ENCODE measurements around the gene AUTS2.

Gene AUTS2

DNA sequence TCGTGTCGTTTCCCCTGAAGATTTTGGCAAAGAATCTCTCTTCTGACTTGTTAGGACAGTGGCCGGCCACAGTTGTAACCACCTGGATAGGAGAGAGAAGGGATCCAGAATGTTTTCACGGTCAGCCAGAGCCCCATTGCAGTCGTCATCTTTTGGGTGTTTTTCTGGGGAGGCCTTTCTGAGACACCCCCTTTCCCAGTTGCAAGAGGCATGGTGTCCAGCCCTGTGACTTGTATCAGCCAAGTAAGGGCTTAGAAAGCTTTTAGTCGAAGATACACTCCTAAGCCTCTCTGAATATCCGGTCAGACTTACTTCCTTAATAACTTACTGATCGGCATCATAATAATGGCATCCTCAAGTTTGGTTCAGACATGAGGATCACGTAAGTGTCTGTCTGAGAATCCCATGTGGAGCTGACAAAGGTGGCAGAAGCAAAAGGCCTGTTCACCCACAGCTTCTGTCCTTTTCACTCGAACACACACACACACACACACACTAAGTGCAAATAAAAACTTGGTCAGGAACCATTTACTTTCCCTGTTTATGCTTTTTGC lies 1098.0 kb downstream of the AUTS2 start:
- no peak for DNase-seq

GRCh38 chr7:70698219-70698832 lies 1100.1 kb downstream of the AUTS2 start:
- no peak for DNase-seq

GRCh38 chr7:70699271-70699670 lies 1101.0 kb downstream of the AUTS2 start:
- no peak for DNase-seq

- no peak for DNase-seq
These were observed 1102.0 kb downstream of the AUTS2 start for GRCh38 chr7:70700055-70700940.

- no peak for DNase-seq
These were observed 1102.7 kb downstream of the AUTS2 start for GRCh38 chr7:70700941-70701425.

DNA sequence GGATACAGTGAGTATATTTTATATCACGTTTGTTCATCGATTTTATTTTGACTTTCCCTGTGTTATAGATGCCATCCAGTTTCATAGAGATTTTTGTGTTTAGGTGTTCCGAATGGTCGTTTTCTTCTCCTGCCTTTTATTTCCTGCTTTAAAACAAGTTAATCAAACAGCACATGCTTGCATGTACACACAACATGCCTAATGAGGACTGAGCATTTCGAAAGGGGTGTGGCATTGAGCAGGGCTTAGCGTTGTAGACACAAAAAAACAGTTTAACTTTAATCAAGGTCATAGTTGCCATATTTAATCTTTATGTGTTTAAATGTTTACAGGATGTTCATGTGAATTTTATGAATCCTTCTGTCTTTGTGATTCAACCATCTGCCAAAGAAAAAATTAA lies 1103.2 kb downstream of the AUTS2 start:
- DNase-seq, result no peak

DNA sequence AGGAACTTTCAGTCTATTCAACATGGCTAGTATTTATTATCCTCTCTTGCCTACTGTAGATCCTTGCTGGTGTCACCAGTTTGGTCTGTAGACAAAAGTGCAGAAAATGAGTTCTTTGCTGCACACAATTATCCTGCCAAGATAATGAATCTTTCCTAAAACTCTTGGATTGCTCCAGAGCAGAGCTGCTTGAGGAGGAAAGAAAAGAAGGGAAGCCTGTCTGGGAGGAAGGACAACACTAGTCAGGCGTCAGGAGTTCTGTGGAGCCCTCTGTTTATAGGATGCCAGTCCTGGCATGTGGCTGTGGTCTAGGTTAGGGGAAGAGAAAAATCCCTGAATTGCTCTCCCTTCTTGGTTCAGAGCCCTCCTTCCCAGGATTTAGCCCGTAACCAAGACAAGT lies 1103.7 kb downstream of the AUTS2 start:
- no peak for DNase-seq

- DNase-seq, result no peak
These were observed 1105.5 kb downstream of the AUTS2 start for GRCh38 chr7:70703785-70704184.

DNA sequence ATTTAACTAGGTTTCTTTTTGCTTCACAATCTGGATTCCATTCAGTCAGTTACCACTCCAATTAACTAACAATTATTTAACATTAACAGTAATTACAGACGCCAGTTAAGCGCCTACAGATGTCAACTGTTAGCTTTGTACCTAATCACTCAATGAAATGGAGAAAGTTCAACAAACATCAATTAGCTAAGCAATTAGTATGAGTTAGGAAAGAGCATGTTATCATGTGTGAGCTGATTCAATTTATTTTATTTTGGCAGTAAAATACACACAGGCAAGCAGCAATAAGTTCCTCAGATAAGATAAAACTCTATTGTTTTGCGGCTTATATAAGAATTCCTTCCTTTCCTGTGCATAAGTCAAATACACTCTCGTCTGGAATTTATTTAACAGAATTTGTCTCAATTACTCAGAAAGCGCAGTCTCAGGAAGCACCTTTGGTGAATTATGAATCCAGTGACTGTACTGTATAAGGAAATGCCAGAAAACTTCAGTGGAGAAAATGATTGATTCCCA lies 1106.6 kb downstream of the AUTS2 start:
- DNase-seq, result no peak

DNA sequence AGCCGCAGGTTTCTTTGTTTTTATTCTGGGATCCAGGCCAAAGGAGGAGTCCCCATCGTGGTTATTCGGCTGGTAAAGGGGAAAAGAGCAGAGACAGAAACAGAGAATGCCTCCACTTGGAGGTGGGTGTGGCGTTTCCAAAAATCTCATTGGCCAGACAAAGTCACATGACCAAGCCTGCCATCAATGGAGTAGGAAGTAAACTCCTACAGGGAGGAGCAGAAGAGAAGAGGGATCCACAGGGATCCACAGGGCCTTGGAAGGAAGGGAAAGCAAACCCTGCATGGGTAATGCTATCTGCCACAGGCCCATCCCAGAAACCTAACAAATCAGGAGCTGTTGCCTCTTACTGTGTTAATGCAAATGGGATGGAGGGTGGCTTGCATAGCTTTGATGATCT lies 1107.9 kb downstream of the AUTS2 start:
- DNase-seq, result no peak

- no peak for DNase-seq
These were observed 1108.4 kb downstream of the AUTS2 start for GRCh38 chr7:70706698-70707097.

DNA sequence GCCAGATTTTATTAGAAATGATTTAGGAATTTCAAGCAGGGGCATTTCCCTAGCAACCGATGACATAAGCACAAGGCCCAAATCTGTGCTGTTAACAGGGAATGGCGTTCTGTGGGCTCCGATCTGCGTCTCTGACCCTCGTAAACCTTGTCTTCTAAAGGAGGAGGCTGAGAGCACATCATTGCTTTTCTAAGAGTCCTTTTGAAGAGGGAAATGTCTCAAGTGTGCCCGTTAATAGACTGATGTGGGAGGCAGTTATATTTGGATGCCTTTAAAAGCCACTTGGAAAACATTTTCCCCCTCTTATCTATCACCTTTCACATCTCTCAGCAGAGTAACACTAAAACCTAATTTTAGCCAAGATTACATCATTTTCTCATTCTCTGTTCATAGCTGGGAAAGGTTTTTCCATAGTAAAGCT lies 1109.6 kb downstream of the AUTS2 start:
- no peak for DNase-seq

- no peak for DNase-seq
These were observed 1111.8 kb downstream of the AUTS2 start for GRCh38 chr7:70710011-70710480.

GRCh38 chr7:70710651-70711050 lies 1112.4 kb downstream of the AUTS2 start:
- no peak for DNase-seq

DNA sequence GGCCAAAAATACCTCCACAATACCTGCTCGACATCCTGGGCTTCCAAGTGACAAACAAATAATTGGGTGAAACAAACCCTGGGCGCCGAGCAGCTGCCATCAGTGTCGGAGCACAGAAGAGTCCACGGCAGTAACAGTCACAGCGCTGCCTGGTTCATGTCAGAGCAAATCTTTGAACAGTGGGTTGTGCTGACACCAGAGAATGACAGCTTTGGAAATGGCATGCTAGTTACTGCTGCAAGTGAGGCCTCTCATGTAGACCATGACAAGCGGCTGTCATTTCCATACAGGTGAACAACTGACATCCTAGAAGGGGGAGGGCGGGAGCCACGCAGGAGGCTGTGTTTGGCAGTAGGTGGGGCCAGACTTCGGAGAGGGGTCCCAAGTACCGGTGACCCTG lies 1113.2 kb downstream of the AUTS2 start:
- no peak for DNase-seq

- no peak for DNase-seq
These were observed 1114.7 kb downstream of the AUTS2 start for GRCh38 chr7:70712942-70713341.

DNA sequence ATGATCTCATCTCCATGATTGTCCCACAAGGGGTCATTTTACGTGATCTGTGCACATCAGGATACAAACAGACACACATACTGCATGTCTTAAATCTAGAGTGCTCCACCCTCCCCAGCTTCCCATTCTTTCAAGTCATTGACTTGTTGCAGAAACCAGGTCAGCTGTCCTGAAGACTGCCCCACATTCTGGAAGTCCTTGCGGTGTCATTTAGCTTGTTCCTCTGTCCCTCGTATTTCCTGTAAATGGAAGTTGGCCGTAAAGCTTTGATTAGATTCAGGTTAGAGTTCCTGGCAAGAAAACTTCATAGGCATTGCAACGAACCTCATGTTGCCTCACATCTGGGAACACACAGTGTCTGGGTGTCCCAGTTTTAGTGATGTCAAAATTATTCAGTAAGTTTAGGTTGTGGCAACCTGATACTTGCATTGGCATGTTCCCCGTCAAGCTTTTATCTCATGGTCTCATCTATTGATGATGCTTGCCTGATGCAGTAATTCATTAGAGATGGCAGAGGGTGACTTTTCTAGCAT lies 1116.3 kb downstream of the AUTS2 start:
- no peak for DNase-seq

DNA sequence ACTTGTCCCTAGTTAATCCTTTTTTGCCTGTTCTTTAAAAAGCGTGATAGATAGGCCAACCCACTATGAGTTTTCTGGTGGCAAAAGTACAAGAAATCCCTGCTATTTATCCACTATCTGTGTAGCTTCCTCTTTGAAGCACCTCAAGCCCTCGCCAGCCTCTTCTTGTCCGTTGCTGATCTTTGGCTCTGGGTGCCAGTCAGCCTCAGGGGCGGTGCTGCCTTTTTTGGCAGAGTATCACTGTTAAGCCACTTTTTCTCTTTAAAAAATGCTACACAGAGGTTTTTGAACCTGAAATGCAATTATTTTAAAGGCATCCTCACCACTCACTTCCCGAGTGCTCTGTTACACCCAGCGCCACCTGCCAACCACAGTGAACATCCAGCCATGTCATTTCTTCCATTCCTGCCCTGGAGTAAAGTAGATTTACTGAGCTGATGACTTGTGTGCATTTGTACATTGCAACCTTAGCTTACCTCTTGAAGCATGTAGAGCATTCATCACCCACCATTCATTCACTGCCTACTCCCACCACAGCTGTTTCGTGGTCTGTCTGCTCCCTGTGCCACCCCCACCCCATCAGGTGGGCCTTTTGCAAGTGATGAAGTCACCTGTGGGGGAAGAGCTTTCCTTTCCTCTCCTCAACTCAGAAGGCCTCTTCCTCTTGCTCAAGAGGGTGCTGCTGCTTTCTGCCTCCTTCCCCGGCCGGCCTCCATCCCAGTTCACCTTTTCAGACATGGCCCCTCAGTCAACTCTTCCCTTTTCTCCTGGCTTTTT lies 1119.5 kb downstream of the AUTS2 start:
- DNase-seq, result no peak

GRCh38 chr7:70719125-70719524 lies 1120.8 kb downstream of the AUTS2 start:
- DNase-seq, result no peak

DNA sequence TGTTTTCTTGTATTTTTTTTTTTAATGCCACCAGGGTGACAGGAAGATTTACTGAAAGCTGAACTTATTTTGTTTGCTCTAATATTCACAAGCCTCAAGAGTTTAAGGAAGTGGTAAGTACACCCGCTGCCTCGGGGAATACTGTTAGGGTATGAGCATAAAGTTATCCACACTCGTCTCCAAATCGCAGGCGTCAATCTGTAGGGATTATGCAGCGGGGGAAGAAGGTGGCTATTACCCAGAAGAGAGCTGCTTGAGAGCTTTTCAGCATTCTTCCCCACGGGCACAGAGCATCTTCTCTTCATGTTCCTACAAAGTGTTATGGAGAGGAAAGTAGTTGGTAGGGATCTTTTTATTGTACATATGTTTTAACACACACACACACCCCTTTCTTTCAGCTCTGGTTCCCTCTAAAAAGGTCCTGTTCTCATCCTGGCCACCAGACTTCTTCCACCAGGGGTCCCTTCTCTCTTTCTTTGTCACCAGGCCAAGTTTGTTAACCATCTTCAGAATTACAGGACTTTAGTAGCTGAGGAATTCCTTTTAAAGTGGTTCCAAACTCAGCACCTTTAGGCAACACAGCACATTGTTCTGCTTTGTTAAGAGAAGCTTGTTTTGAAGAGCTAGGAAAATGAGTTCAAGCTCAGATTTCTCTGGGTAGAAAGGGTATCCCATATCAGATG lies 1122.1 kb downstream of the AUTS2 start:
- no peak for DNase-seq

GRCh38 chr7:70721500-70721899 lies 1123.2 kb downstream of the AUTS2 start:
- no peak for DNase-seq

- no peak for DNase-seq
These were observed 1125.1 kb downstream of the AUTS2 start for GRCh38 chr7:70723339-70723738.

Measured in activated CD4-positive, alpha-beta T cell treated with anti-CD3 and anti-CD28 coated beads, Interleukin-2, amount 50 U/mL, for 48 hours (primary cell).